ENCODE data around the gene ANKRD36C.
"Not testable (repeated sequence)": the region's sequence is repeated elsewhere in the genome, so short reads cannot be mapped to it uniquely, and the experiment has no call there.

DNA sequence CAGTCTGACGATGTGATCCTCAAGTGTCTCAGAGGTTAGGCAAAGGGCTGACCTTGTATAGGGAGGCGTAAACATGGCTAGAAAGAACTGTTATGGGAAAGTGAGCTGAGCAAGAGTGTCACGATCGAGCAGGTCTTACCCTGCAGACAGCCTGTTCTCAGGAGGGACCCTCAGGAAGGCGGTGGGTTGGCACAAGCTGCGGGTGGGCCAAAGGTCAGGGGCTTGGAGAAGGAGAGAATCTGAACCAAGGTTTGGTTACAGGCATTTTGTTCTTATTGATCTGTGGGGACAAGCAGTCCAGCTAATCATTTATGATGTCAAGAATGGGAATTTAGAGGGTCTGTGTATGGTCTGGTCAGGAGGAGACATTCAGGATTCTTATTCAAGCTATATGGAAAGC is 16.4 kb upstream of the ANKRD36C start:
- TF ChIP-seq ZNF274 (IDR thresholded peaks at IDR 0.05; ENCODE audit: low read depth, low read length); YY1 (IDR thresholded peaks at IDR 0.05; ENCODE audit: insufficient read depth, insufficient read length); SUZ12 (IDR thresholded peaks at IDR 0.05; ENCODE audit: extremely low read depth, insufficient read depth, insufficient read length): not testable (repeated sequence)
